Upper lobe of right lung (tissue), 1 donor: ENCODE data around the gene P2RX6. TPM values are rescaled to one million over a fixed set of nuclear protein-coding genes. Genes with fewer than 3 reads are reported as not detected.
A peak's percentile ranks its signal among the peaks of the same experiment; 100 is the strongest.
"Not testable (repeated sequence)": the region's sequence is repeated elsewhere in the genome, so short reads cannot be mapped to it uniquely, and the experiment has no call there.

Experiments
- ATAC-seq: fragments of 200-7000 bp; cut with Tn5 transposase; one replicate; pipeline ENCODE4 v1.9.1; 2020; ENCODE audit warnings: mild to moderate bottlenecking, moderate library complexity
- DNase-seq: peaks from one replicate; pipeline ENCODE4 v3.0.0-alpha.2; 2020
- H3K27ac ChIP-seq: fragments of 200-600 bp; one replicate; pipeline ENCODE4 v1.8.0; 2022
- H3K27me3 ChIP-seq: fragments of 200-600 bp; one replicate; pipeline ENCODE4 v1.8.0; 2022; ENCODE audit warnings: mild to moderate bottlenecking
- H3K36me3 ChIP-seq: fragments of 200-600 bp; one replicate; pipeline ENCODE4 v1.8.0; 2022
- H3K4me1 ChIP-seq: fragments of 200-600 bp; one replicate; pipeline ENCODE4 v1.8.0; 2022
- H3K4me3 ChIP-seq: fragments of 200-600 bp; one replicate; pipeline ENCODE4 v1.8.0; 2022; ENCODE audit warnings: mild to moderate bottlenecking
- H3K9me3 ChIP-seq: fragments of 200-600 bp; one replicate; pipeline ENCODE4 v1.8.0; 2022
- intact Hi-C: fragments of 100-400 bp; cut with DNase I; formaldehyde crosslinking; loops from one replicate; pipeline ENCODE4 v1.11.0; 2022
- total RNA-seq: library from RNA; stranded (reverse); fragmentation: NEBNext Ultra II Directional; extraction: Animal tissue kit (Norgen Biotek cat#: 25700); gene quantifications from one replicate; pipeline ENCODE4 v1.2.1, GENCODE V29; 2021
- TF ChIP-seq, protein P1 (sequence below): fragments of 200-600 bp; IDR thresholded peaks from one replicate; pipeline ENCODE4 v1.8.0; 2022; ENCODE audit warnings: antibody characterized with exemption
- donor health status: DM: no; HTN: yes; CAD: no; lungs with severe emphysema.

Gene P2RX6
- total RNA-seq, 1 donor from 2014 or later: 2.2 TPM

DNA sequence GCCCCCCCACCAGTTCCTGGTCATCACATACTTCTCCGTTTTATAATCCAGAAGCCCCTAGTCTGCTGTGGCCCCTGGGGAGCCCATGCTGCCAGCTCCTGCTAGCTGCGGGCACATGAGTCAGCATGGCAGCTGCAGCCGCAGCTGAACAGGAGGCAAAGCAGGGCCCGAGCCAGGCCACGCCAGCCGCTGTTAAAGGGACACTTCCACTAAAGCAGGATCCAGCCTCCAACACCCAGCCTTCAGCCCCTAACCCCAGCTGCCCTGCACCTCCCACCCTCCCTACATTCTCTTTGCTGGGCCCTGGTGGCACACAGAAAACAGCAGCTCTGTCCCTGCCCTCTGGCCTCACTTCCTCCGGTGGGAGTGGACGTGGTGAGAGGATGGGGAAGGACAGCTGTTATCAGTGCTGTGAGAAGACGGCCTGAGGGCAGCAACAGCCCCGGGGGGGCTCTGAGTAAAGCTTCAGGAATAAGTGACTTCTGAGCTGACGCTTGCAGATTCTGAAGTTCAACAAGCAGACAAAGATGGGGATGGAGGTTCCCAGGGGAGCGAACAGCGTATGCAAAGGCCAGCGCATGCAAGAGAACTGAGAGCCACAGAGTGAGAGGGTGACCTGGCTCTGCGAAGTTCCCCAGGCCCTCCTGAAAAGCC, 30.1 kb downstream of the P2RX6 start:
- intact Hi-C loops: no loop called here
- Histone ChIP-seq H3K27ac (peak overlapping the region; percentile 36), H3K4me3 (peak overlapping the region; percentile 34), H3K4me1 (peaks cover 13% of the 10 kb centered on the region), H3K27me3 (no peaks in the 10 kb centered on the region), H3K9me3 (no peaks in the 10 kb centered on the region), H3K36me3 (no peaks in the 10 kb centered on the region)
- TF ChIP-seq, protein P1, sequence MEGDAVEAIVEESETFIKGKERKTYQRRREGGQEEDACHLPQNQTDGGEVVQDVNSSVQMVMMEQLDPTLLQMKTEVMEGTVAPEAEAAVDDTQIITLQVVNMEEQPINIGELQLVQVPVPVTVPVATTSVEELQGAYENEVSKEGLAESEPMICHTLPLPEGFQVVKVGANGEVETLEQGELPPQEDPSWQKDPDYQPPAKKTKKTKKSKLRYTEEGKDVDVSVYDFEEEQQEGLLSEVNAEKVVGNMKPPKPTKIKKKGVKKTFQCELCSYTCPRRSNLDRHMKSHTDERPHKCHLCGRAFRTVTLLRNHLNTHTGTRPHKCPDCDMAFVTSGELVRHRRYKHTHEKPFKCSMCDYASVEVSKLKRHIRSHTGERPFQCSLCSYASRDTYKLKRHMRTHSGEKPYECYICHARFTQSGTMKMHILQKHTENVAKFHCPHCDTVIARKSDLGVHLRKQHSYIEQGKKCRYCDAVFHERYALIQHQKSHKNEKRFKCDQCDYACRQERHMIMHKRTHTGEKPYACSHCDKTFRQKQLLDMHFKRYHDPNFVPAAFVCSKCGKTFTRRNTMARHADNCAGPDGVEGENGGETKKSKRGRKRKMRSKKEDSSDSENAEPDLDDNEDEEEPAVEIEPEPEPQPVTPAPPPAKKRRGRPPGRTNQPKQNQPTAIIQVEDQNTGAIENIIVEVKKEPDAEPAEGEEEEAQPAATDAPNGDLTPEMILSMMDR: no peak
- DNase-seq (peak; percentile 63), ATAC-seq (peak; percentile 31)

DNA sequence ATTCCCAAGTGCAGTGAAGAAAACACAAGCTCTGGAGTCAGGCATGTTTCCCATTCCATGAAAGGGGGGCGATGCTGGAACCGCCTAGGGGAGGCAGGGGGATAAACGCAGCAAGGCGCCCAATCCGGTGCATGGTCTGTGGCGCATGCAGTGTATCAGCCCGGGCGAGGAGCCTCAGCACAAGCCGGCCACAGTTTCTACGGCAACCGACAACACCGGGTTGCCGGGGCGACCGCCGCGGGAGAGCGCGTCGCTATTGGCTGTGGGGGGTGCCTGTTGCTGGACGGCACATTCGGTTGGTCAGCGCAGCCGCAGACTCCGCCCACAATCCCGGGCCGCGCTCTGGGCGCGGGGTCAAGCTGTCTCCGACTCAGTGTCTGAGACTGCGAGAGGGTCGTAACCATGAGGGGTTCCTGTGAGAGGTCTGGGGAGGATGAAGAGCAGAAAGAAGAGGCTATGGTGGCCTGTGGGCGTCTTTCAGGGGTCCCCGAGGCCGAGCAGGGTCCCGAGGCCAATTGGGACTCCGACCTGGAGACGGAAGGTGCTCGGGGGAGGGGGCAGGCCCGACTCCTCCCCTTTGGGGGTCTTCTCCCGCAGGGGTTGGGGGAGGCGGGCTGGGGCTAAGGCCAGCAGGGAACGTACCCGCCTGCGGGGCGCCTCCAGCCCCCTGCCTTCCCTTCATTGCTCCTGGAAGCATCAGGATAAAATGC, 30.8 kb downstream of the P2RX6 start, which contains the start of gene LRRC74B:
Gene LRRC74B (plus strand): TSS at position 362 of the 710 bp plus-strand sequence. CDS start 41 bp downstream, at position 403.
- H3K27ac ChIP-seq: peak within 1 kb of the TSS; percentile 36
- peak; percentile 91 for DNase-seq

DNA sequence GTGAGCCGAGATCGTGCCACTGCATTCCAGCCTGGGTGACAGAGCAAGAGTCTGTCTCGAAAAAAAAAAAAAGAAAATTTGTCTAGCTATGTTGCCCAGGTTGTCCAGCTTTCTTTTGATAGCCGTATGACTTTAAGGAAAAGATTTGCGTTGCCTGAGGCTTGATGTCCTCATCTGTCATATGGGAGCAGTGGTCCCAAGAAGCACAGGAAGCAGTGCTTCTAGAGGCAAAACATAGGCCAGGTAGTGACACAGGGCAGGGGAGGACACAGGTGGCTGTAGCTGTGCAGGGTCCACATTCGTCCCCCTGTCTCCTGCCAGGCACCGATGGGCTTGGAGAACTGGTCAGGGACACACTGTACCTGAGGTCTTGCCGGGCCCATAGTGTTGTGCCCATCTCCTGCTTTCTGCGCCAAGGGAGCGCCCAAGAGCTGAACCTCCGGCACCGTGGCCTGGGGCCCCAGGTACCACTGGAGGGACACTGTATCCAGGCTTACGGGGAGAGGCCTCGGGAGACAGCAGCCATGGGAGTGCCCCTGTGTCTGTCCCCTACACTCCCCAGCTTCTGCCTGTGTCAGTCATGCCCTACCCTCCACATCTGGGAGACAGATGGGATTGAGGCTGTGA, 32.2 kb downstream of the P2RX6 start:
- TF ChIP-seq, protein P1: no peak
- Histone ChIP-seq H3K27me3 (no peaks in the 10 kb centered on the region), H3K9me3 (no peaks in the 10 kb centered on the region), H3K4me1 (peaks cover 13% of the 10 kb centered on the region), H3K4me3 (no peak overlapping the region), H3K36me3 (no peaks in the 10 kb centered on the region), H3K27ac (no peak overlapping the region)
- DNase-seq (no peak), ATAC-seq (no peak)
- intact Hi-C loops: no loop called here

More for the DNA sequence above, 30.8 kb downstream of the P2RX6 start, which contains the start of gene LRRC74B:
- H3K27me3 ChIP-seq: no peaks in the 10 kb centered on the region
- intact Hi-C loops: no loop called here
- H3K9me3 ChIP-seq: no peaks in the 10 kb centered on the region
- TF ChIP-seq, protein P1: no peak
- ATAC-seq: peak; percentile 91
- H3K4me1 ChIP-seq: peaks cover 13% of the 10 kb centered on the region
- peak within 1 kb of the TSS; percentile 34 for H3K4me3 ChIP-seq
- no peaks in the 10 kb centered on the region for H3K36me3 ChIP-seq

DNA sequence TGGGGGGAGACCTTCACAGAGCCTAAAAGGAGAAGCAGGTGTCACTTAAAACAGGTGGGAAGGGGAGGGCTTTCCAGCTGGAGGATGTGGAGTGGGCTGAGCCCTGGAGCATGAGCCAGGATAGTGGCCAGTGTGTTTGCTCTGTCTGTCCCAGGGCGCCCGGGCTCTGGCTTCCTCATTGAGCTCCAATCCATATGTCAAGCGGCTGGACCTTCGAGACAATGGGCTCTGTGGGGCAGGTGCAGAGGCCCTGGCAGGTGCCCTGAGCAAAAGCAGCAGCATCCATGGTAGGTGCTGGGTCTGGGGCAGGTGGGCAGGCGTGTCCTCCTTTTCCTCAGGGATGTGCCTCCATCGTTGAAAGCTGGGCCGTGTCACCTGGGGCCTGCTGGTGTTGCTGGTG, 32.8 kb downstream of the P2RX6 start:
- no peak overlapping the region for H3K27ac ChIP-seq
- TF ChIP-seq, protein P1: no peak
- no peaks in the 10 kb centered on the region for H3K9me3 ChIP-seq
- ATAC-seq (no peak), DNase-seq (no peak)
- intact Hi-C loops: no loop called here
- H3K27me3 ChIP-seq: no peaks in the 10 kb centered on the region
- H3K4me1 ChIP-seq: peaks cover 13% of the 10 kb centered on the region
- no peak overlapping the region for H3K4me3 ChIP-seq
- H3K36me3 ChIP-seq: no peaks in the 10 kb centered on the region

DNA sequence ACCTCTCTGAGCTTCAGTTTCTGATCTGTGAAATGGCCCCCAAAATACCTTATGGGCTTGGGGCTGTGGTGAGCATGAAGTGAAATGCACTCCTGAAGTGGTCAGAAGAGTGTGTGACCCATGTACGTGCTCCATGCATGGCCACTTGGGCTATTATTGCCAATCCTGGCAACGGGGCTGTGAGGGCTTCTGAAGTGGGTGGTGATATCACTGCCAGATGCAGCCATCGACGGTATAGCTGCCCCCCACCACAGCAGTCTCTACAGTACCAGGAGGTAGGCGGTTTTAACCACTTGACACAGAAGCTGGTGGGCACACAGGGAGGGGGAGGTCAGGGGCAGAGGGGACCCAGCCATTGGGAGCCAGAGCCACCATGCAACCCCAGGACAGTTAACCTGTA, 33.5 kb downstream of the P2RX6 start:
- H3K27ac ChIP-seq, DNase-seq, H3K4me3 ChIP-seq, H3K36me3 ChIP-seq, intact Hi-C loops, H3K27me3 ChIP-seq, H3K9me3 ChIP-seq, ATAC-seq: not testable (repeated sequence)
- peaks cover 13% of the 10 kb centered on the region for H3K4me1 ChIP-seq

DNA sequence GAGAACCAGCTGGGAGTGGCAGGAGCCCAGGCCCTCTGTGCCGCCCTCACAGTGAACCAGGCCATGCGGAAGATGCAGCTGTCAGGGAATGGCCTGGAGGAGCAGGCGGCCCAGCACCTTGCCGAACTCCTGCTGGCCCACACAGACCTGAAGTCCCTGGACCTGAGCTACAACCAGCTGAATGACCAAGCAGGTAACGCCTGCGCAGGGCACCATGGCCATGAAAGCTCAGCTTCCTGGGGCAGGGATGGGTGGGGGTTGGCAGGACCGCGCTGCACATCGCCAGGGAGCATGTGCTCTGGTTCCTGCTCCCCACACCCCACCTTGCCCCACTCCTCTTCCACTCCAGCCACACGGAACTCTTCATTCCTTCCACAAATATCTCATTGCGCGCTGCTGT, 34.0 kb downstream of the P2RX6 start:
- H3K27ac ChIP-seq, H3K27me3 ChIP-seq, H3K36me3 ChIP-seq, H3K9me3 ChIP-seq, DNase-seq, ATAC-seq, intact Hi-C loops, H3K4me3 ChIP-seq: not testable (repeated sequence)
- peaks cover 13% of the 10 kb centered on the region for H3K4me1 ChIP-seq
